Stimulated activated naive CD4-positive, alpha-beta T cell treated with Interleukin-2 at 50 U/mL for 16 hours (primary cell): Measurements from ENCODE around the gene CFAP58.

ENCODE experiments used
- DNase-seq: peaks from one replicate; lab custom pipeline; 2025; lab: John Stamatoyannopoulos, UW

Gene CFAP58

GRCh38 chr10:104353325-104354048 is at the start of gene CFAP58:
CFAP58 (plus strand) TSS chr10:104353833; CDS start chr10:104353898, 65 bp downstream.
- peak; percentile 82 for DNase-seq

- no peak for DNase-seq
Observed at GRCh38 chr10:104304356-104304745, 49.3 kb upstream of the CFAP58 start.

GRCh38 chr10:104304927-104305326 is 48.7 kb upstream of the CFAP58 start:
- DNase-seq = no peak

GRCh38 chr10:104306897-104307296 is 46.7 kb upstream of the CFAP58 start:
- no peak for DNase-seq

GRCh38 chr10:104307576-104308438 is 45.8 kb upstream of the CFAP58 start:
- no peak for DNase-seq

GRCh38 chr10:104308439-104308903 is 45.2 kb upstream of the CFAP58 start:
- DNase-seq = peak; percentile 12

- DNase-seq = no peak
Observed at GRCh38 chr10:104309980-104310978, 43.4 kb upstream of the CFAP58 start.

- no peak for DNase-seq
Observed at GRCh38 chr10:104311184-104311720, 42.4 kb upstream of the CFAP58 start.

- no peak for DNase-seq
Observed at GRCh38 chr10:104314591-104315485, 38.8 kb upstream of the CFAP58 start.

- no peak for DNase-seq
Observed at GRCh38 chr10:104315486-104315921, 38.1 kb upstream of the CFAP58 start.

GRCh38 chr10:104316321-104317099 is 37.1 kb upstream of the CFAP58 start:
- no peak for DNase-seq

GRCh38 chr10:104317269-104317710 is 36.3 kb upstream of the CFAP58 start:
- no peak for DNase-seq

- DNase-seq = no peak
Observed at GRCh38 chr10:104317726-104318299, 35.8 kb upstream of the CFAP58 start.

GRCh38 chr10:104318326-104318725 is 35.3 kb upstream of the CFAP58 start:
- DNase-seq = no peak

GRCh38 chr10:104318810-104319741 is 34.6 kb upstream of the CFAP58 start:
- no peak for DNase-seq

GRCh38 chr10:104321226-104321625 is 32.4 kb upstream of the CFAP58 start:
- DNase-seq = no peak

GRCh38 chr10:104321725-104322415 is 31.8 kb upstream of the CFAP58 start:
- no peak for DNase-seq
